ENCODE results near the gene SLC46A1. TPM values are rescaled to one million over a fixed set of nuclear protein-coding genes. Genes with fewer than 3 reads are reported as not detected.
"Not testable (repeated sequence)": the region's sequence is repeated elsewhere in the genome, so short reads cannot be mapped to it uniquely, and the experiment has no call there.

Gene SLC46A1
- 0.70 TPM for polyA plus RNA-seq (2012; ENCODE audit: insufficient read depth, insufficient read length)

DNA sequence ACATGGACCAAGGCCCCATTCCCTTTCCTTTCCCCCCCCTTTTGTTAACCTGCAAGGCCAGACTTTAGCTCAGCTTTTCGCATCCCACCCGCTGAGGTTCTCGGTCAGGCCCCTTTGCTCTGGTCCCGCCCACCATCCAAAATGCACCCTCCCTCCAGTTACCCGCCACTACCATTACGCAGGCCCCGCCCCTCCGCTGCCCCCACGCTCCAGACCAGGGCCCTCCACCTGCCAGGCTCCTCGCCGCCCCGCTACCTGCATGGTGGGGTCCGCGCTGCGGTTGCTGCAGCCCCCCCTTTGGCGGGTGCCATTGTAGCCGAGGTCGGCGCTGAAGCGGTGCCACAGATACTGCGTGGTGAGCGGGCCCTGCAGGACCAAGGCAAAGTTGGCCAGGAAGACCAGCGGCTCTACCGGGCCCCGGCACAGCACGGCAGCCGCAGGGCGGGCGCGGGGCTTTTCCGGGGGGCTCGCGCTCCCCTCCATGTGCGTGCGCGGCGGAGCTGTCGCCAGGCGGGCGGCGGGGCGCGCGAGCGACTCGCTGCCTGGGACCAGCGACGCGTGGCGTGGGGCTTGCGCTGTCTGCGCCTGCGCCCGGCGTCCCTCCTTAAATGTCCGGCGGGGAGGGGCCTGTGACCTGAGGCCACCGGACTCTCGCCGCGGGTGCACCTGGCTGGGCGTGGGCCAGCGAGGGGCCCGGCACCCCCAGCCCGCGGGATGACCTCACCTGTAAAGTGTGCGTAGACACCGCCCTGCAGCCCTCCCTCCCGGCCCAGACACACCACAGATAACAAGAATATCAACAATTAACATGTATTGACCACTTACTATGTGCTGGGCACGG lies at the start of gene SLC46A1:
Gene SLC46A1, minus strand, starts transcription at position 581 of the 841 bp plus-strand sequence. Its CDS starts 98 bp downstream, at position 483.
- no peak for DNase-seq (ENCODE audit: low read depth, low spot score)

DNA sequence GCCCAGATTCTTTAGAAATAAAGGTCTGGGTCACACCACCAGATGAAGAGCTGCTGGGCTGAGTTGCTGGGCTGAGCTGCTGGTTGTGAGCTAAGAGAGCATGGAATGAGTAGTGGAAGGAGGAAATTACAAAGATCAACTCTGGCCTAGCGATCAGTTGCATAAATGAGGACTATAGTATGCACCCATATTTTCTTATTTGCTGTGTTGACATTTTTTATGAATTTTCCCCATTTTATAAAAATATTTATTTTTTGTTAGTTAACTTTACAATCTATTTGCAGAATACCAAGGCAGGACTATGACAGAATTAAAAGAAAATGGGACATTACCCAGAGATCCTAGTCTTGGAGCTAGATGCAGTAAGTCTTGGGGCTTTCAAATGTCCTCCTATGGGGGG lies 43.8 kb upstream of the SLC46A1 start:
- DNase-seq (ENCODE audit: low read depth, low spot score) = no peak
- H3K4me3 ChIP-seq (ENCODE audit: low read length) = no peak overlapping the region

More for the DNA sequence above, at the start of gene SLC46A1:
- peak within 1 kb of the TSS; percentile 31 for H3K4me3 ChIP-seq (ENCODE audit: low read length)

GRCh38 chr17:28447396-28447760 lies 41.4 kb upstream of the SLC46A1 start:
- DNase-seq (ENCODE audit: low read depth, low spot score) = no peak
- no peak overlapping the region for H3K4me3 ChIP-seq (ENCODE audit: low read length)

GRCh38 chr17:28446716-28447395 lies 40.8 kb upstream of the SLC46A1 start:
- H3K4me3 ChIP-seq (ENCODE audit: low read length) = no peak overlapping the region
- no peak for DNase-seq (ENCODE audit: low read depth, low spot score)

DNA sequence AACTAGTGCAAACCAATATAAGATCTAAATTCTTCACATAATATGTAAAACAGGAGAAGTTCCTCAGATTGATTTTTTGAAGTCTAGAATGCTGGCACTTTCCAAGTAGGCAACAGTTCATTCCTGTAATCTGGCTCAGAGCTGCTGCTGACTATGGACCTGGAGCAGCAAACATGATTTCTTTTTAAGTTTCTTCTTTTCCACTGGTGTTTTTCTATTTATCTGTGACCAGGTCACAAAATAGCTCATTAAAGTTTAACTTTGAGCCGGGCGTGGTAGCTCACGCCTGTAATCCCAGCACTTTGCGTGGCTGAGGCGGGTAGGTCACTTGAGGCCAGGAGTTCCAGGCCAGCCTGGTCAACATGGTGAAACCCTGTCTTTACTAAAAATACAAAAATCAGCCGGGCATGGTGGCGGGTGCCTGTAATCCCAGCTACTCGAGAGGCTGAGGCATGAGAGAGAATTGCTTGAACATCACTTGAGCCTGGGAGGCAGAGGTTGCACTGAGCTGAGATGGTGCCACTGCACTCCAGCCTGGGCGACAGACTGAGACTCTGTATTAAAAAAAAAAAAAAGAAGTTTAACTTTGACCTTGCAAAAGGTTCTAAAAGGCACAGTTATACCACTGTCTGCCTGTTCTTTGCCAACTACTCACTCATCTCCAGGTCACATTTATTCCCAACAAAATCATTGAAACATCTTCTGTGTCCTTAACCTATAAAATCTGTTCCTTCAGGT lies 38.1 kb upstream of the SLC46A1 start:
- no peak for DNase-seq (ENCODE audit: low read depth, low spot score)

DNA sequence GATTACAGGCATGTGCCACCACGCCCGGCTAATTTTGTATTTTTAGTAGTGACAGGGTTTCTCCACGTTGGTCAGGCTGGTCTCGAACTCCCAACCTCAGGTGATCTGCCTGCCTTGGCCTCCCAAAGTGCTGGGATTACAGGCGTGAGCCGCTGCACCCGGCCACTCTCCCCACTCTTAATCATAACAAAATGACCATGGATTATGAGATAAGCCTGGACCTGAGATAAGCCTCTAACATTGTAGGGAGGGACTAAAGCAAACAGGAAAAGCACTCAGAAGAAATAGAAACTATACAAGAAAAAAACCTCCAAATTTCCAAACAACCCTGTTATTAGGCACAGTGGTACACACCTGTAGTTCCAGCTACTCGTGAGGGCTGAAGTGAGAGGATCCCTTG lies 28.3 kb upstream of the SLC46A1 start:
- not testable (repeated sequence) for DNase-seq (ENCODE audit: low read depth, low spot score); H3K4me3 ChIP-seq (ENCODE audit: low read length)

More for the DNA sequence above, 38.1 kb upstream of the SLC46A1 start:
- no peak overlapping the region for H3K4me3 ChIP-seq (ENCODE audit: low read length)

GRCh38 chr17:28433721-28434120 lies 27.7 kb upstream of the SLC46A1 start:
- DNase-seq (ENCODE audit: low read depth, low spot score) = no peak
- no peak overlapping the region for H3K4me3 ChIP-seq (ENCODE audit: low read length)

DNA sequence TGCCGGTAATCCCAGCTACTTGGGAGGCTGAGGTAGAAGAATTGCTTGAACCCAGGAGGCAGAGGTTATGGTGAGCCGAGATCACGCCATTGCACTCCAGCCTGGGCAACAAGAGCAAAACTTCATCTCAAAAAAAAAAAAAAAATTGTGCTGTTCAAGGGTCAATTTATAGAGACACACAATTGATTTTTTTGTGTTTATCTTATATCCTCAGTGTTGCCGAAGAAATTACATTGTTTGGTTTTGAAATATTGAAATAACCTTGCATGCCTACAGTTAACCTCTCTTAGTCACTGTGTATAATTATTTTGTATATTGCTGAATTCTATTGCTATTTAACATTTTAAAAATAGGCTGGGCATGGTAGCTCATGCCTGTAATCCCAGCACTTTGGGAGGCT lies 22.0 kb upstream of the SLC46A1 start:
- not testable (repeated sequence) for H3K4me3 ChIP-seq (ENCODE audit: low read length); DNase-seq (ENCODE audit: low read depth, low spot score)

GRCh38 chr17:28427371-28427770 lies 21.4 kb upstream of the SLC46A1 start:
- DNase-seq (ENCODE audit: low read depth, low spot score) = no peak
- no peak overlapping the region for H3K4me3 ChIP-seq (ENCODE audit: low read length)

DNA sequence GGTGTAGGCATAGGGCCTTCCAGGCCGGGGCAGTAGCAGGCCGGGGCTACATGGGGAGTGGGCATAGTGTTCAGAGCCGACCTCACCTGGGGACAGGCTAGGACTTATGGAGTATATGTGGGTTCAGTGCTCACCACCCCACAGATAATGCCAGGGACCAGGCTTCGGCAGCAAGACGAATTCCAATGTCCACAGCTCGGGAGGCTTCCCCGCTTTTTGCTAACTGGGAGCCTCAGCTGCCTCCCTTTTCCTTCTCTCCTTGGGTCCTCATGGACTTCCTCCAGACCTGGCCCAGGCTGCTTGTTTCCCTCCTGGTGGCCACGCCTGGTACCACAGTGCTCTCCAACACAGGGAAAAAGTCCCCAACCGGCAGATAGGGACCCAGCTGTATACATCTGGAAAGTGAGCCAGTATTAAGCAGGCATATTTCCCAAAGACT lies 20.1 kb upstream of the SLC46A1 start:
- DNase-seq (ENCODE audit: low read depth, low spot score) = no peak
- no peak overlapping the region for H3K4me3 ChIP-seq (ENCODE audit: low read length)

- no peak for DNase-seq (ENCODE audit: low read depth, low spot score)
- H3K4me3 ChIP-seq (ENCODE audit: low read length) = no peak overlapping the region
Measured at GRCh38 chr17:28425206-28425605, 19.2 kb upstream of the SLC46A1 start.

DNA sequence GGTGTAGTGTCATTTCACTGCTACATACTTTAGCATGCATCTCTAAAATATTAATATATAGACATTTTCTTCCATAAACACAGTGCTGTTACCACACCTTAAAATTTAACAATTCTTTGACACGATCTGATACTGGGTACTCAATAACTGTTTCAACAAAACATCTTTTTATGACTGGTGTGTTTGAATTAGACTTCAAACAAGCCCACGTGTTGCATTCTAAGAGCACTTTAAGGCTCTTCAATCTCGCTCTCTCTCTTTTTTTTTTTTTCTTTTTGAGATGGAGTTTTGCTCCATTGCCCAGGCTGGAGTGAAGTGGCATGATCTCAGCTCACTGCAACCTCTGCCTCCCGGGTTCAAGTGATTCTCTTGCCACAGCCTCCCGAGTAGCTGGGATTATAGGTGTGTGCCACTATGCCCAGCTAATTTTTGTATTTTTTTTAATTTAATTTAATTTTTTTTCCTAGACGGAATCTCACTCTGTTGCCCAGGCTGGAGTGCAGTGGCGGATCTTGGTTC lies 15.8 kb upstream of the SLC46A1 start:
- no peak overlapping the region for H3K4me3 ChIP-seq (ENCODE audit: low read length)
- no peak for DNase-seq (ENCODE audit: low read depth, low spot score)

GRCh38 chr17:28416703-28417311 lies 10.8 kb upstream of the SLC46A1 start:
- DNase-seq (ENCODE audit: low read depth, low spot score) = peak; percentile 56
- no peak overlapping the region for H3K4me3 ChIP-seq (ENCODE audit: low read length)

- no peak for DNase-seq (ENCODE audit: low read depth, low spot score)
- no peak overlapping the region for H3K4me3 ChIP-seq (ENCODE audit: low read length)
Measured at GRCh38 chr17:28415886-28416285, 9.9 kb upstream of the SLC46A1 start.

DNA sequence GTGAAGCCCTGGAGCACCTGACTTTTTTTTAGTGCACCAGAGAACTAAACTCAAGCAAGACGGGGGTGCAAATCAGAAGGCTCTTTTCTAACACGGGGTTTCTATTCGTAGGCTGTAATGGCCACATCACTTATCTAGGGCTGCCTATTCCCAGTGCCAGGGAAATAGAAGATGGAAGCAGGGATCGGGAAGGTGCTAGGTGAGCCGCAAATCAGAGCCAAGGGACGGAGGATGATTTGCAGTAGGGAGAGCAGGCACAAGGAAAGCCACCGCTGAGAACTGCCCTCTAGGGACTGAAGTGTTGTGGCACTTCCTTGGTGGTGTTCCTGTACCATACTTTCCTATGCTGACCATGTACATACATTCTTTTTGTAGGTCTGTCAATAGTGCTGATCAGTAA lies 7.8 kb upstream of the SLC46A1 start:
- no peak overlapping the region for H3K4me3 ChIP-seq (ENCODE audit: low read length)
- DNase-seq (ENCODE audit: low read depth, low spot score) = no peak

GRCh38 chr17:28412099-28412498 lies 6.1 kb upstream of the SLC46A1 start:
- no peak for DNase-seq (ENCODE audit: low read depth, low spot score)
- H3K4me3 ChIP-seq (ENCODE audit: low read length) = no peak overlapping the region

DNA sequence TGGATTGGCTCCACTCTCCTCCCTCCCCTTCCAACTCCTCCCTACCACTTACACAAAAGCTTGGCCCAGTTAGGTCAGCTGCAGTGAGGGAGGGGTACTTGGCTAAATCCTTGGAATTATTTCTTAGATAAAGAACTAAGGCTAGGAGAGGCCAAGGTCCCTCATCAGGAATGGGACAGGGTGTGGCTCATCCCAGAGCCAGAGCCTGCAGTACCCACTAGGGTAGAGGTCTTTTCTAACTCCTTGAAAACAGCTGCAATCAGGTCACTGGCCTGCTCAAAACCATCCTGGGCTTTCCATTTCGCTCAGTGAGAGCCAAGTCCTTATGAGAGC lies 1.9 kb upstream of the SLC46A1 start:
- DNase-seq (ENCODE audit: low read depth, low spot score) = no peak
- H3K4me3 ChIP-seq (ENCODE audit: low read length) = no peak overlapping the region

DNA sequence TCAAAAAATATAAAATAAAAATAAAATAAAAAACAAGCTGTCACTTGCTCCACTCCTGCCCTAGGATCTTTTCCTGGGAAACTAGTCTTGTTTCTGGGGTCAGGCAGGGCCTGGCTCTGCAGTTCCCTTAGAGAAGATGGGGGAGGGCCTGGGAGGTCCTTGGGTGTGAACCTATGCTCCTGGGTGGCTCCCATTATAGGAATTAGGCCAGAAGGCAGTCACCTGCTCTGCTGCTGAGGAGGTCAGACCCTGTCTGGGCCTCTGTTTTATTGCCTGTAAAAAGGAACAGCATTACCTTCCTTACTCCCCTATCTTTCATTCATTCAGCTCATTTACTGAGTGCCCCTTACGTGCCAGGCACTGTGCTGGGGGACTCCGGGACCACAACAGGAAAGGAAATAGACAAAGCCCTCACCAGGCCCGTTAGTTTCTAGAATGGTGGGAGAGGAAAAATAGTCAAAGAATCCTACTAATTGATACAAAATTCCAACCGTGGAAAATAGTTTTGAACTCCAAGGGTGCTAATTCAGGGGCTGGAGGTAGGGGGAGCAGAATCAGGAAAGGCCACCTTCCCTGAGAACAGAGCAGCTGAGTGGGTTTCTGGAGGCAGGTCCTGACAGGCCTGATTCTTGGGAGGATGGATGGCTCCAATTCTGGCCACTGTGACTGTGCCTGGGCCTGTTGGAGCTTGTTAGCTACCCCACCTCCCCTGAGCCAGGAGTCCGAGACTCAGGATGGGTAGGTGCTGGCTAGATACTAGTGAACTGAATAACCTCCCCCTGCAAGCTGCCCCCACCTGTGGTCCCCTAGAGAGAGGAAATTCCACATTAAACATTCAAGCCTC lies 1.3 kb upstream of the SLC46A1 start:
- DNase-seq (ENCODE audit: low read depth, low spot score) = no peak
- no peak overlapping the region for H3K4me3 ChIP-seq (ENCODE audit: low read length)

GRCh38 chr17:28406473-28406814 lies 432 bp upstream of the SLC46A1 start:
- no peak overlapping the region for H3K4me3 ChIP-seq (ENCODE audit: low read length)
- DNase-seq (ENCODE audit: low read depth, low spot score) = no peak

Measured in Jurkat, Clone E6-1 (cell line).